Measurements from ENCODE around the gene SMIM1. TPM values are rescaled to one million over a fixed set of nuclear protein-coding genes. Genes with fewer than 3 reads are reported as not detected.

Gene SMIM1
- total and polyA plus RNA-seq, 7 experiments from 2014 or later, result 0.58 to 4.3 (median 2.3) TPM

DNA sequence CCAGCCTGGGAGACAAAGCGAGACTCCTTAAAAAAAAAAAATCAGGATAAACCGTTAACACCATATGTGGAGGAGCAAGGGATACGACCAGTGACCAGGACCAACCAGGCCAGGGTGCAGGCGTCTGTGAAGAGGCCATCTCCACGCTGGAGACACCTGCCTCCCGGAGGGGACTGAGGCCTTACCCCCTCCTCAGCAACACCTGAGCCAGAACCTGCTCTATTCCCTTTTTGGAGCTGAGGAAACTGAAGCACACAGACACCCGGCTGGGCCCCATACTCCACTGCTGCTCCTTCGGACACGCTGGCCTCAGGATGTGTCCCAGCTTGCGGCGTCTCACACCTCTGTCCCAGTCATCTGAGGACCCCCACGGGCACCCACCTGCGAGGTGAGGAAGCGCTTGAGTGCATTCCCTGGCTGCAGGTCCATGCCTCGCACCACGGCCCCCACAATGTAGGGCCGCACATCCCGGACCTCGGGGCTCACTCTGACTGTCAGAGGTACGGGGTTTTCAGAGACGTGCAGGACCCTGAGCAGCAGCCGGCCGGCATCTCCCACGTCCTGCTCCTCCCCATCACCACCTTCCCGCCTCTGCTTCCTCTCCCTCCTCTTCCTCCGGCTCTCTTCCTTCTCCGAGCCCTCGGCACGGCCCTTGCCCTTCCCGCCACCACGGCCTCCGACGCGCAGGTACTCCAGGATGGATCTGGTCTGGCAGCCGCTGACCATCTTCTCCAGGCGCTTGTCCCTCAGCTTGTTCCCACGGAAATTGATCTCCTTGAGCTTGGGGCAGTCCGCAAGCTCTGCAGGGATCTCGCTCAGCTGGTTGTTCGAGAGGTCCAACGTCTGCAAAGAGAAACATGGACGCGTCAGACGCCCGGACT is 14.2 kb downstream of the SMIM1 start:
- Mint-ChIP-seq H3K4me1 (peaks cover 5 to 24% (median 9%) of the 10 kb centered on the region in 7 donors), H3K9me3 (no peaks in the 10 kb centered on the region), H3K27me3 (no peaks in the 10 kb centered on the region), H3K27ac (peak overlapping the region in 1 of 9 donors; percentile 43), H3K36me3 (peaks cover 0 to 34% (median 5%) of the 10 kb centered on the region in 5 donors), H3K4me3 (no peak overlapping the region)
- DNase-seq, result no peak
- H3K4me3 ChIP-seq (ENCODE audit: low read length), result no peak overlapping the region
- H3K36me3 ChIP-seq (ENCODE audit: control insufficient read depth in 2 of 3, insufficient read depth in 3 of 3, low read length in 3 of 3), result peaks cover 0 to 90% (median 3%) of the 10 kb centered on the region in 3 experiments
- intact Hi-C loops (cut with micrococcal nuclease), result no loop called here
- peaks cover 0 to 15% of the 10 kb centered on the region in 2 donors for H3K4me1 ChIP-seq (ENCODE audit: control insufficient read depth in 2 of 2, insufficient read depth in 2 of 2, low read length in 2 of 2)
- ATAC-seq, result no peak
- POLR2A ChIA-PET, result no interaction called here
- CTCF ChIA-PET, result no interaction called here
- H3K27me3 ChIP-seq (ENCODE audit: control insufficient read depth in 2 of 2, insufficient read depth in 2 of 2, low read length in 2 of 2), result no peaks in the 10 kb centered on the region
- H3K27ac ChIP-seq (ENCODE audit: low read depth, low read length), result no peak overlapping the region
- H3K9me3 ChIP-seq (ENCODE audit: control insufficient read depth in 2 of 3, low read length in 3 of 3), result no peaks in the 10 kb centered on the region

- H3K27ac Mint-ChIP-seq, result peak overlapping the region in 2 of 9 donors; percentile 32 to 38
- CTCF ChIA-PET, result no interaction called here
- H3K27ac ChIP-seq (ENCODE audit: low read depth, low read length), result no peak overlapping the region
- no peaks in the 10 kb centered on the region for H3K9me3 Mint-ChIP-seq
- H3K27me3 Mint-ChIP-seq, result no peaks in the 10 kb centered on the region
- intact Hi-C loops (cut with micrococcal nuclease), result no loop called here
- H3K27me3 ChIP-seq (ENCODE audit: control insufficient read depth in 2 of 2, insufficient read depth in 2 of 2, low read length in 2 of 2), result no peaks in the 10 kb centered on the region
- DNase-seq (peak in 1 of 9 donors; percentile 38), ATAC-seq (peak; percentile 71)
- POLR2A ChIA-PET, result no interaction called here
- H3K4me1 Mint-ChIP-seq, result peaks cover 6 to 29% (median 15%) of the 10 kb centered on the region in 7 donors
- H3K4me1 ChIP-seq (ENCODE audit: control insufficient read depth in 2 of 2, insufficient read depth in 2 of 2, low read length in 2 of 2), result peaks cover 0 to 15% of the 10 kb centered on the region in 2 donors
- H3K36me3 Mint-ChIP-seq, result peaks cover 0 to 28% (median 5%) of the 10 kb centered on the region in 5 donors
- H3K36me3 ChIP-seq (ENCODE audit: control insufficient read depth in 2 of 3, insufficient read depth in 3 of 3, low read length in 3 of 3), result peaks cover 0 to 88% (median 0%) of the 10 kb centered on the region in 3 experiments
- no peak overlapping the region for H3K4me3 ChIP-seq (ENCODE audit: low read length)
- no peaks in the 10 kb centered on the region for H3K9me3 ChIP-seq (ENCODE audit: control insufficient read depth in 2 of 3, low read length in 3 of 3)
- H3K4me3 Mint-ChIP-seq, result no peak overlapping the region
Observed at GRCh38 chr1:3787349-3787715, 14.8 kb downstream of the SMIM1 start.

- ChIA-PET POLR2A (no interaction called here), CTCF (no interaction called here)
- Histone ChIP-seq H3K36me3 (ENCODE audit: control insufficient read depth in 2 of 3, insufficient read depth in 3 of 3, low read length in 3 of 3) (peaks cover 0 to 81% (median 0%) of the 10 kb centered on the region in 3 experiments), H3K27ac (ENCODE audit: low read depth, low read length) (no peak overlapping the region), H3K9me3 (ENCODE audit: control insufficient read depth in 2 of 3, low read length in 3 of 3) (no peaks in the 10 kb centered on the region), H3K4me3 (ENCODE audit: low read length) (no peak overlapping the region), H3K27me3 (ENCODE audit: control insufficient read depth in 2 of 2, insufficient read depth in 2 of 2, low read length in 2 of 2) (no peaks in the 10 kb centered on the region), H3K4me1 (ENCODE audit: control insufficient read depth in 2 of 2, insufficient read depth in 2 of 2, low read length in 2 of 2) (peaks cover 0 to 15% of the 10 kb centered on the region in 2 donors)
- ATAC-seq (no peak), DNase-seq (no peak)
- Mint-ChIP-seq H3K36me3 (peaks cover 0 to 28% (median 5%) of the 10 kb centered on the region in 5 donors), H3K4me3 (no peak overlapping the region), H3K9me3 (no peaks in the 10 kb centered on the region), H3K4me1 (peaks cover 6 to 32% (median 19%) of the 10 kb centered on the region in 7 donors), H3K27ac (peak overlapping the region in 1 of 9 donors; percentile 38), H3K27me3 (no peaks in the 10 kb centered on the region)
- intact Hi-C loops (cut with micrococcal nuclease), result no loop called here
Observed at GRCh38 chr1:3787745-3788605, 15.4 kb downstream of the SMIM1 start.

DNA sequence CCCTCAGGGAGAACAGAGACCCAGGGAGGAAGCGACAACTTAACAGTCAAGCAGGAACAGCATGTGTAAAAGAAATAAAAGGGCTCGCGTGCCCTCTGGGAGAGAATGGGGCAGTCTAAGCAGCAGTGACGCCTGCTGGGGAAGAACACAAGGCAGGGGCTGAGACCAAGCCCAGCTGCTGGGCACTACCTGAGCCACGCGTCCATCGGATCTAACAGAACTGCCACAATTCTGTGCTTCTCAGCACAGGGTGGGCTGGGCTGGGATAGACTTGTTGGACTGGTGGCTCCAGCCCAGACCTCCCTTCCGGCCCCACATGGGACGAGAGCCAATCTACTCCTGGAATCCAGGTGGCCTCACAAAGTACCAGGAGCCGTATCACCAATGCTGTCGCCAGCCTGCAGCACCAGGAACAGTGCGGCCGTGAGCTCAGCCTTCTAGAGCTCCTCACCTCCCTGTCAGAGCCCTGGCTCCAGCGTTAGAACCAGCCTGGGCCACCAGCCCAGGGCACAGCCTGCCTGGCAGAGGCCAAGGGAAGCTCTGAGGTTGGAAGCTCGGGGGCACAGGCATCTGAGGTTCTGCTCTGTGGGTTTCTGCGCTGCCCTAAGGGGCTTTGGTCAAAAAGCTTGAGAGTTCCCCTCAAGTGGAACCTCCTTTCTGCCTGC is 16.3 kb downstream of the SMIM1 start:
- Mint-ChIP-seq H3K27me3 (no peaks in the 10 kb centered on the region), H3K4me1 (peaks cover 6 to 41% (median 28%) of the 10 kb centered on the region in 7 donors), H3K4me3 (no peak overlapping the region), H3K27ac (peak overlapping the region in 1 of 9 donors; percentile 17), H3K9me3 (no peaks in the 10 kb centered on the region), H3K36me3 (peaks cover 0 to 25% (median 5%) of the 10 kb centered on the region in 5 donors)
- H3K27ac ChIP-seq (ENCODE audit: low read depth, low read length), result no peak overlapping the region
- H3K4me1 ChIP-seq (ENCODE audit: control insufficient read depth in 2 of 2, insufficient read depth in 2 of 2, low read length in 2 of 2), result peaks cover 0 to 19% of the 10 kb centered on the region in 2 donors
- no peak for DNase-seq
- H3K4me3 ChIP-seq (ENCODE audit: low read length), result no peak overlapping the region
- peaks cover 0 to 76% (median 0%) of the 10 kb centered on the region in 3 experiments for H3K36me3 ChIP-seq (ENCODE audit: control insufficient read depth in 2 of 3, insufficient read depth in 3 of 3, low read length in 3 of 3)
- no peaks in the 10 kb centered on the region for H3K9me3 ChIP-seq (ENCODE audit: control insufficient read depth in 2 of 3, low read length in 3 of 3)
- intact Hi-C loops (cut with micrococcal nuclease), result no loop called here
- ChIA-PET POLR2A (no interaction called here), CTCF (no interaction called here)
- ATAC-seq, result no peak
- no peaks in the 10 kb centered on the region for H3K27me3 ChIP-seq (ENCODE audit: control insufficient read depth in 2 of 2, insufficient read depth in 2 of 2, low read length in 2 of 2)

DNA sequence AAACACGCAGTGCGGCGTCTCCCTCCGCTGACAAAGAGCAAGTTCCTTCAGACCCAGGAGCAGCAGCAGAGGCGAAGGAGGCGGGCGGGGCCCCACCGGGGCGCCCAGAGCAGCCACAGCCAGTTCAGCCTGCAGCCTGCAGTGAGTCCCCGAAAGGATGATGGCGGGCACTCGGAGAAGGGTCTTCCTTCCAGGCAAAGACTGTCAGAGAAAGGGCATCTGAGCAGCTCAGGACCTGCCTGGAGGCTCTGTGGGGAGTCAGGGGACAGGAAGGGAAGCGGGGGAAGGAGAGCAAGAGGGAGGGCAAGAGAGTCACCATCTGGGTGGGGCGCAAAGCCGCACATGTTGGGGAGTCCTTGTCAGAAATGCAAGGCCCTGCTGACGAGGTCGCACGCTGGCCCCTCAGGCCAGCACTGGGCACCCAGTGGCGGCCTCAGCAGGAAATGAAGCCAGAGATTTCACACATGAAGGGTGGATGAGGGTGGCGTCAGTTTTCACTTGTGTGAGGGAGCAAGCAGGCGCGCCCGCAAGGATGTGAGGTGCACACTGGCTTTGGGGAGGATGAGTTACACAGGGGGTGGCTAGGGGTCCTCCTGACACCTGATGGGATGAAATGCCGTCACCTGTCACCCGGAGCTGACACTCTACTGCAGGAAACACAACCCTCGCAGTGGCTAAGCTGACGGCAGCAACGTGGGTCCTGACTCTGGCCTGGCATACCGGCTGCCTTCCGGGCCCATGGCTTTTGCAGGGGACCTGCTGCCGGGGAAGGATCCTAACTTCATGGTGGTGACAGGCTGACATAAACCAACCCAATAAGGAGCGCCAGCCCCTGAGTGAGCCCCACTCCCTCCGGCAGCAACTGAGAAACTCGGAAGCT is 17.1 kb downstream of the SMIM1 start:
- Mint-ChIP-seq H3K4me1 (peaks cover 6 to 49% (median 34%) of the 10 kb centered on the region in 7 donors), H3K9me3 (no peaks in the 10 kb centered on the region), H3K4me3 (no peak overlapping the region), H3K36me3 (peaks cover 0 to 17% (median 5%) of the 10 kb centered on the region in 5 donors), H3K27me3 (no peaks in the 10 kb centered on the region), H3K27ac (peak overlapping the region in 1 of 9 donors; percentile 19)
- H3K4me3 ChIP-seq (ENCODE audit: low read length), result no peak overlapping the region
- H3K27me3 ChIP-seq (ENCODE audit: control insufficient read depth in 2 of 2, insufficient read depth in 2 of 2, low read length in 2 of 2), result no peaks in the 10 kb centered on the region
- ChIA-PET POLR2A (no interaction called here), CTCF (no interaction called here)
- ATAC-seq (no peak), DNase-seq (no peak)
- no peaks in the 10 kb centered on the region for H3K9me3 ChIP-seq (ENCODE audit: control insufficient read depth in 2 of 3, low read length in 3 of 3)
- H3K36me3 ChIP-seq (ENCODE audit: control insufficient read depth in 2 of 3, insufficient read depth in 3 of 3, low read length in 3 of 3), result peaks cover 0 to 69% (median 0%) of the 10 kb centered on the region in 3 experiments
- H3K4me1 ChIP-seq (ENCODE audit: control insufficient read depth in 2 of 2, insufficient read depth in 2 of 2, low read length in 2 of 2), result peaks cover 6 to 26% of the 10 kb centered on the region in 2 donors
- intact Hi-C loops (cut with micrococcal nuclease), result no loop called here
- H3K27ac ChIP-seq (ENCODE audit: low read depth, low read length), result no peak overlapping the region

DNA sequence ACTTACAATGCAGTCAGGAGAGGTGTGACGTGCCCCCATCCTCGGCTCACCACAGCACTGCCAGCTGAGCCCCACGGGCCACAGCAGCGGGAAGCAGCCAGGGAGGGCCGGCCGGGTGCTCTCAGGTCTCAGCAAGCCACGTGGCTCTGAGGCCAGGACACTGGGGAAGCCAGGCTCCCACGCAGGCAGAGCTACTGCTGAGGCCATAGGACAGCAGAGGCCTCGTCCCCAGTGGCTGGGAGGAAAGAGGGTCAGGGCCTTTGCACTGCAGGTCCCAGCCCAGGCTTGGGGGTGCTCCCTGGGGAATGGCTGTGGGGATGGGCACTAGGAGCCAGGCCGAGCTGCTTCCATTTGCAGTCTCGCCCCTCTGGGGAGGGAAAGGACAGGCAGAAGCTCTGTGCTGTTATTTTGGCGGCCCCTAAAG is 18.0 kb downstream of the SMIM1 start:
- Histone ChIP-seq H3K4me1 (ENCODE audit: control insufficient read depth in 2 of 2, insufficient read depth in 2 of 2, low read length in 2 of 2) (peaks cover 14 to 34% of the 10 kb centered on the region in 2 donors), H3K9me3 (ENCODE audit: control insufficient read depth in 2 of 3, low read length in 3 of 3) (no peaks in the 10 kb centered on the region)

More for the DNA sequence above, 18.0 kb downstream of the SMIM1 start:
- DNase-seq (no peak), ATAC-seq (no peak)
- Histone ChIP-seq H3K36me3 (ENCODE audit: control insufficient read depth in 2 of 3, insufficient read depth in 3 of 3, low read length in 3 of 3) (peaks cover 0 to 60% (median 0%) of the 10 kb centered on the region in 3 experiments), H3K4me3 (ENCODE audit: low read length) (no peak overlapping the region), H3K27me3 (ENCODE audit: control insufficient read depth in 2 of 2, insufficient read depth in 2 of 2, low read length in 2 of 2) (no peaks in the 10 kb centered on the region), H3K27ac (ENCODE audit: low read depth, low read length) (no peak overlapping the region)
- H3K4me1 Mint-ChIP-seq, result peaks cover 6 to 57% (median 42%) of the 10 kb centered on the region in 7 donors
- intact Hi-C loops (cut with micrococcal nuclease), result no loop called here
- no peak overlapping the region for H3K4me3 Mint-ChIP-seq
- CTCF ChIA-PET, result no interaction called here
- no peaks in the 10 kb centered on the region for H3K27me3 Mint-ChIP-seq
- H3K36me3 Mint-ChIP-seq, result peaks cover 0 to 11% (median under 1%) of the 10 kb centered on the region in 5 donors
- H3K27ac Mint-ChIP-seq, result no peak overlapping the region
- no peaks in the 10 kb centered on the region for H3K9me3 Mint-ChIP-seq
- POLR2A ChIA-PET, result no interaction called here
